ENCODE data around the gene CSAG1.
"Not testable (repeated sequence)": the region's sequence is repeated elsewhere in the genome, so short reads cannot be mapped to it uniquely, and the experiment has no call there.

DNA sequence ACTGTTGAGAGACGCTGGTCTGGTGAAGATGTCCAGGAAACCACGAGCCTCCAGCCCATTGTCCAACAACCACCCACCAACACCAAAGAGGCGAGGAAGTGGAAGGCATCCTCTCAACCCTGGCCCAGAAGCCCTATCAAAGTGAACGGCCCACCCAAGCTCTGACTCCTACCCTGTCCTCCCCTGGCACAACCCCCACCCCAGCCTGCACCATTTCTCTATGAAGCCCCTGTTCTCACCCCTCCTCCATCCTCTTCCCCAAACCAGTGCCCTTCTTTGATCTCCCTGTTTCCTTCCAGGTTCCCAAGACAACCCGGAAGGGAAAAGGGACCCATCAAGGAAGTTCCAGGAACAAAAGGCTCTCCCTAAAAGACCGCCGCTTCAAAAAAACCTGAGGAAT, 26.0 kb upstream of the CSAG1 start:
- TF ChIP-seq, protein P1, sequence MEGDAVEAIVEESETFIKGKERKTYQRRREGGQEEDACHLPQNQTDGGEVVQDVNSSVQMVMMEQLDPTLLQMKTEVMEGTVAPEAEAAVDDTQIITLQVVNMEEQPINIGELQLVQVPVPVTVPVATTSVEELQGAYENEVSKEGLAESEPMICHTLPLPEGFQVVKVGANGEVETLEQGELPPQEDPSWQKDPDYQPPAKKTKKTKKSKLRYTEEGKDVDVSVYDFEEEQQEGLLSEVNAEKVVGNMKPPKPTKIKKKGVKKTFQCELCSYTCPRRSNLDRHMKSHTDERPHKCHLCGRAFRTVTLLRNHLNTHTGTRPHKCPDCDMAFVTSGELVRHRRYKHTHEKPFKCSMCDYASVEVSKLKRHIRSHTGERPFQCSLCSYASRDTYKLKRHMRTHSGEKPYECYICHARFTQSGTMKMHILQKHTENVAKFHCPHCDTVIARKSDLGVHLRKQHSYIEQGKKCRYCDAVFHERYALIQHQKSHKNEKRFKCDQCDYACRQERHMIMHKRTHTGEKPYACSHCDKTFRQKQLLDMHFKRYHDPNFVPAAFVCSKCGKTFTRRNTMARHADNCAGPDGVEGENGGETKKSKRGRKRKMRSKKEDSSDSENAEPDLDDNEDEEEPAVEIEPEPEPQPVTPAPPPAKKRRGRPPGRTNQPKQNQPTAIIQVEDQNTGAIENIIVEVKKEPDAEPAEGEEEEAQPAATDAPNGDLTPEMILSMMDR (conservative IDR thresholded peaks at IDR 0.05; ENCODE audit: low read length) = not testable (repeated sequence)
- not testable (repeated sequence) for TF ChIP-seq EZH2phosphoT487 (IDR thresholded peaks at IDR 0.05; ENCODE audit: borderline replicate concordance, low read depth, low read length)

Data from OCI-LY7 (cell line).